HG02798 (cell line): ENCODE results near the gene SRP54.
A peak's percentile ranks its signal among the peaks of the same experiment; 100 is the strongest.
"Not testable (repeated sequence)": the region's sequence is repeated elsewhere in the genome, so short reads cannot be mapped to it uniquely, and the experiment has no call there.

Experiments
- ATAC-seq: cut with Tn5 transposase; IDR thresholded peaks from one replicate; pipeline ENCODE4 v1.9.1; 2021; ENCODE audit warnings: mild to moderate bottlenecking; ENCODE audit not compliant: unreplicated experiment, poor library complexity

The SRP54 gene

GRCh38 chr14:34983148-34983760 lies 462 bp downstream of the SRP54 start:
- ATAC-seq, result peak; percentile 18

GRCh38 chr14:34983786-34984185 lies 994 bp downstream of the SRP54 start:
- ATAC-seq, result no peak

- ATAC-seq, result no peak
Measured at GRCh38 chr14:34985740-34986139, 2.9 kb downstream of the SRP54 start.

DNA sequence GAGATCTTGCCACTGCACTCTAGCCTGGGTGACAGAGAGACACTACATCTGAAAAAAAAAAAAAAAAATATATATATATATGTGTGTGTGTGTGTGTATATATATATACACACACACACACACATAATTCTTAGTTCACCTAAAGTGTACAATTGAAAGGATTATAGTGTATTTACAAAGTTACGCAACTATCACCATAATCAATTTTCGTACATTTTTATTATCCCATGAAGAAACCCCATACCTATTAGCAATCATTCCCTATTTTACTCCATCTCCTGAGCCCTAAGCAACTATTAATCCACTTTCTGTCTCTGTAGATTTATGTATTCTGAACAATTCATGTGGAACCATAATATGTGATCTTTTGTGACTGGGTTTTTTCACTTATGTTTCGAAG lies 4.4 kb downstream of the SRP54 start:
- ATAC-seq, result no peak

DNA sequence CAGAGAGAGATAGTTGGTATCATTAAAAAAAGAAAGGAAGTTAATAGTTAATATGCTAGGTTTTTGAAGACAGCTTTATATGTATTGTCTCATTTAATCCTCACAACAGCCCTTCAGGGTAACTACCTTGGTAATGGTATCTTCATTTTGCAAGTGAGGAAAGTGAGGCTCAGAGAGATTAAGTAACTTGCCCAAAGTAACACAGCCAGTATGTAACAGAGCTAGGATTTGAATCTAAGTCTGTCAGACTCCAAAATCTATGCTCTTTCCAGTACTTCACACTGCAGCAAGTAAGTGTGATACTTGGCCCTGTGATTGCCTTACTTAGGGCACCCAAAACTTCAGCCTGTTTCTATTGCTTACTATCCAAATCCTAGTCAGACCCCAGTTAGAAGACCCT lies 7.0 kb downstream of the SRP54 start:
- ATAC-seq, result no peak

DNA sequence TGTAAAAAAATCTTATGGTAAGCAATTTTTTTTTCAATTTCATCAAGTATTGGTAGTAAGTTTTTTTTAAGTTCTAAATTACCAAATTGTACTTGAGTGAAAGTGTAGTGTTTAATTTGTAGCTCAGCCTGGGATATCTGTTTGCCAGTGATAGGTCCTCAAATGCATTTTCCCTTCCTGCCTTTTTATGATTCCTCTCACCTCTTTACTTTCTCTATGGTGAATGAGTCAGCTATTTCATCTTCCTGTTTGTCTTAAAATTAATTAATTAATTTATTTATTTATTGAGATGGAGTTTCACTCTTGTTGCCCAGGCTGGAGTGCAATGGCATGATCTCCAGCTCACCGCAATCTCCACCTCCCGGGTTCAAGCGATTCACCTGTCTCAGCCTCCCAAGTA lies 10.6 kb downstream of the SRP54 start:
- no peak for ATAC-seq

GRCh38 chr14:34994668-34995067 lies 11.9 kb downstream of the SRP54 start:
- ATAC-seq, result no peak

DNA sequence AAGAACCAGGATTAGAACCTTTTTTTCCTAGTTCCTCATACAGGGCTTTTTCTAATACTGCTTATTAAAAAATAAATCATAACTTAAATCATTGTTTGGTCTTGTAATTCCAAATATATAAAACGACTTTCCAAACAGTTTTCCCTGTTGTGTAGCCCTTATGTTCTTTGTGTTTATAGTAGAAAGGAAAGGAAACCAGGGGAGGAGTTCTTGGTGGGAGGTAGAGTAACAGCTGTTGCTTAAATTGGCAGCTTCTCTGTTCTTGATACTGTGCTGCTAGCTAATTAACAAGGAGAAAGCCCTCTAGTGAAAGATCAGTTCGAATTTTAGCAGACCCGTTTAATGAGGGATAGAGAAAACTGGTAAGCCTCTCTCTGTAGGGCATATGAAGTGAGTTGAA lies 15.0 kb downstream of the SRP54 start:
- no peak for ATAC-seq

- no peak for ATAC-seq
Measured at GRCh38 chr14:34999500-34999899, 16.7 kb downstream of the SRP54 start.

GRCh38 chr14:35001621-35002020 lies 18.8 kb downstream of the SRP54 start:
- no peak for ATAC-seq

- no peak for ATAC-seq
Measured at GRCh38 chr14:35004839-35005238, 22.0 kb downstream of the SRP54 start.

GRCh38 chr14:35016568-35016967 lies 33.8 kb downstream of the SRP54 start:
- ATAC-seq, result no peak

- ATAC-seq, result no peak
Measured at GRCh38 chr14:35020713-35021112, 37.9 kb downstream of the SRP54 start.

- no peak for ATAC-seq
Measured at GRCh38 chr14:35028435-35028834, 45.6 kb downstream of the SRP54 start.

- no peak for ATAC-seq
Measured at GRCh38 chr14:35032562-35032961, 49.8 kb downstream of the SRP54 start.

DNA sequence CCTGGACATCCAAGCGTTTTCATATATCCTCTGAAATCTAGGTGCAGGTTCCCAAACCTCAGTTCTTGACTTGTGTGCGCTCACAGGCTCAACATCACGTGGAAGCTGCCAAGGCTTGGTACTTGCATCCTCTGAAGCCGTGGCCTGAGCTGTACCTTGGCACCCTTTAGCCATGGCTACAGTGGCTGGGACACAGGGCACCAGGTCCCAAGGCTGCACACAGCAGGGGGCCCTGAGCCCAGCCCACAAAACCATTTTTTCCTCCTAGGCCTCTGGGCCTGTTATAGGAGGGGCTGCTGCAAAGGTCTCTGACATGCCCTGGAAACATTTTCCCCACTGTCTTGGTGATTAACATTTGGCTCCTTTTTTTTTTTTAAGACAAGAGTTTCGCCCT lies 51.6 kb downstream of the SRP54 start:
- no peak for ATAC-seq

DNA sequence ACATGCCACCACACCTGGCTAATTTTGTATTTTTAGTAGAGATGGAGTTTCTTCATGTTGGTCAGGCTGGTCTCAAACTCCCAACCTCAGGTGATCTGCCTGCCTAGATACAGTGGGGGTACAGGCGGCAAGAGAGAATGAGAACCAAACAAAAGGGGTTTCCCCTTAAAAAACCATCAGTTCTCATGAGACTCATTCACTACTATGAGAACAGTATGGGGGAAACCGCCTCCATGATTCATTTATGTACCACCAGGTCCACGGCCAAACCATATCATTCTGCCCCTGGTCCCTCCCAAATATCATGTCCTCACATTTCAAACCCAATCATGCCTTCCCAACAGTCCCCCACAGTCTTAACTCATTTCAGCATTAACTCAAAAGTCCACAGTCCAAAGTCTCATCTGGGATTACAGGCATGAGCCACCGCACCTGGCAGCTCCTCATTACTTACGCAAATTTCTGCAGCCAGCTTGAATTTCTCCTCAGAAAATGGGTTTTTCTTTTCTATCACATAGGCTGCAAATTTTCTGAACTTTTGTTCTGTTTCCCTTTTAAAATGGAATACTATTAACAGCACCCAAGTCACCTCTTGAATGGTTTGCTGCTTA lies 52.3 kb downstream of the SRP54 start:
- ATAC-seq, result not testable (repeated sequence)

GRCh38 chr14:35038312-35038711 lies 55.5 kb downstream of the SRP54 start:
- not testable (repeated sequence) for ATAC-seq

- no peak for ATAC-seq
Measured at GRCh38 chr14:35042632-35043031, 59.8 kb downstream of the SRP54 start.

DNA sequence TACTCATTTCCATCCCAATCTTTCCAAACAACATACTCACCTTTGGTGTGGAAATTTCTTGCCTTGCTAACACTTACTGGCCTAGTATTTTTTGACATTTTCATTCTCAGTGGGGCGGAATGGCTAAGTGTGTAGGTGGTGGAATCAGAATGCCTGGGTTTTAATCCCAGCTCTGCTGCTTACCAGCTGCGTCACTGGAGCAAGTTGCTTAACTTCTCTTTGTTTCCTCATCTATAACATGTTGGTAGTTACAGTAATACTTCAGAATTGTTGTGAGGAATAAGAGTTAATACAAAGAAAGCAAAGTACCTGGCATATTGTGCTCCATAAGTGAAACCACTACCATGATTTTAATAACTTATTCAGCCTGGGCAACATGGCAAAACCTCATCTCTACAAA lies 60.3 kb downstream of the SRP54 start:
- no peak for ATAC-seq

- ATAC-seq, result no peak
Measured at GRCh38 chr14:35044939-35045797, 62.4 kb downstream of the SRP54 start.

- no peak for ATAC-seq
Measured at GRCh38 chr14:35045798-35046047, 62.9 kb downstream of the SRP54 start.
